GM12878 (cell line): Measurements from ENCODE around the gene CNIH1.

Experiments
- CTCF ChIP-seq, 3 experiments: IDR thresholded peaks in 2 of 3; conservative IDR thresholded peaks in 1 of 3; 2 replicates each; pipeline ENCODE4 v1.5.1; 2011; ENCODE audit warnings: low read depth in 3 of 3, low read length in 3 of 3, mild to moderate bottlenecking in 3 of 3, control low read depth in 2 of 3, moderate library complexity in 2 of 3, inconsistent platforms in 1 of 3, mixed read lengths in 1 of 3; ENCODE audit not compliant: control insufficient read depth in 2 of 3, insufficient read depth in 1 of 3; ENCODE audit errors: extremely low read depth in 1 of 3
- E2F8 ChIP-seq: fragments of 450-650 bp; IDR thresholded peaks from 2 replicates; pipeline ENCODE4 v1.6.1; 2018; ENCODE audit warnings: mild to moderate bottlenecking, low read depth, moderate library complexity; ENCODE audit not compliant: partially characterized antibody
- EED ChIP-seq: sonication (generic); IDR thresholded peaks from 2 replicates; pipeline ENCODE4 v1.6.1; 2016; ENCODE audit warnings: antibody characterized with exemption, low read depth
- POLR2A ChIP-seq: IDR thresholded peaks from 2 replicates; pipeline ENCODE4 v1.6.1; 2011; ENCODE audit warnings: low read depth, mild to moderate bottlenecking, low read length
- REST ChIP-seq: IDR thresholded peaks from 2 replicates; pipeline ENCODE4 v1.6.1; 2012; ENCODE audit warnings: mild to moderate bottlenecking, low read depth, low read length
- ZBTB33 ChIP-seq: fragments of 450-650 bp; IDR thresholded peaks from 2 replicates; pipeline ENCODE4 v1.6.1; 2017; ENCODE audit warnings: mild to moderate bottlenecking
- ZNF274 ChIP-seq: IDR thresholded peaks from one replicate; pipeline ENCODE4 v1.8.0; 2011; ENCODE audit not compliant: insufficient read length, insufficient read depth

GRCh38 chr14:54475187-54475899 is 34.2 kb upstream of the CNIH1 start:
- TF ChIP-seq CTCF (IDR thresholded peaks at IDR 0.05 in 2 of 3, conservative IDR thresholded peaks at IDR 0.05 in 1 of 3; ENCODE audit: control insufficient read depth in 2 of 3, extremely low read depth in 1 of 3, insufficient read depth in 1 of 3, low read depth in 3 of 3, low read length in 3 of 3) (no peak), EED (no peak), E2F8 (no peak), POLR2A (no peak), ZNF274 (no peak), REST (no peak), ZBTB33 (no peak)
